Stimulated activated CD4-positive, alpha-beta T cell treated with anti-CD3 and anti-CD28 coated beads, Interleukin-1b, Interleukin-23, amount 100 ng/mL, for 4 hours (primary cell): ENCODE data around the gene CP.
"Not testable (repeated sequence)": the region's sequence is repeated elsewhere in the genome, so short reads cannot be mapped to it uniquely, and the experiment has no call there.

Experiments used
- DNase-seq, 2 donors: peaks; one replicate each; pipeline ENCODE4 v3.0.0-alpha.2; 2020; ENCODE audit warnings: low read depth in 2 of 2

CP gene

DNA sequence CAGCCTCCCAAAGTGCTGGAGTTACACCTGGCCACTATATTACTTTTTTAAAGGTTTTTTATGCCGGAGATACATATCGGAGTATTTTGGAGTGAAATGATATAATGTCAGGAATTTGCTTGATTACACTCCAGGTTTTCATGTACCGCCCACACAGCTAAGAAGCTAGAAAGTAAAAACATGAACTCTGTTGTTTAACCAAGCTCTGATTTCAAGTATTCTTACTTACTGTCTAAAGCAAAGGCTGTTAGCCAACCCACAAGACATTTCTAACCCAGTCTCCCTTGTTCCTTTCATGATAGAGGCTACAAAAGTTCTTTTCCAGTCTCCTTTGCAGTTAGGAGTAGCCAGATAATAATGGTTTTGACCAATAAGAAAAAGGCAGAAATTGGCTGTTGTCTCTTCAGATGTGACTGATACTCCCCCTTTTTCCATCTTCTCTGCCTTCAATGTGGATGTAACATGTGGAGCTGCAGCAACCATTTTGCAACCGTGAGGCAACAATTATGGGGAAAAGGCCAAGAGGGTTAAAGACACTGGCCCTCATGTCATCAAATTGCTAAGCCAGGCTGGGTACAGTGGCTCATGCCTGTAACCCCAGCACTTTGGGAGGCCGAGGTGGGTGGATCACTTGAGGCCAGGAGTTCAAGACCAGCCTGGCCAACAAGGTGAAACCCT, 6.1 kb upstream of the CP start:
- no peak for DNase-seq

DNA sequence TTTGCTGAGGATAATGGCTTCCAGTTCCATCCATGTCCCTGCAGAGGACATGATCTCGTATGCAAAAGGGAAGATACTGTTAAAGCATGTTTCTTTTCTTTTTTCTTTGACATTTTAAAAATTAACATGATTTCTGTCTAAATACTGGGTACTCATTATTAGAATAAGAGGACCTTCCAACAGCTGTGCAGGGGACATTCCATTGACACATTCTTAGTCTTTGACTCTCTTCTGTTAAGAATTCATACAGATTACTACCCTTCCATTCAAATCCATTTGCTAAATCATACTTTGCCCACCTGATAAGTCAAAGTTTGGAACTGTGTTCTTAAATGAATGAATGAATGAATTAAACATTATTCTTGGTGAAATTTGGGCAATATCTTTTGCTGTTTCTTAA, 5.1 kb upstream of the CP start:
- no peak for DNase-seq

DNA sequence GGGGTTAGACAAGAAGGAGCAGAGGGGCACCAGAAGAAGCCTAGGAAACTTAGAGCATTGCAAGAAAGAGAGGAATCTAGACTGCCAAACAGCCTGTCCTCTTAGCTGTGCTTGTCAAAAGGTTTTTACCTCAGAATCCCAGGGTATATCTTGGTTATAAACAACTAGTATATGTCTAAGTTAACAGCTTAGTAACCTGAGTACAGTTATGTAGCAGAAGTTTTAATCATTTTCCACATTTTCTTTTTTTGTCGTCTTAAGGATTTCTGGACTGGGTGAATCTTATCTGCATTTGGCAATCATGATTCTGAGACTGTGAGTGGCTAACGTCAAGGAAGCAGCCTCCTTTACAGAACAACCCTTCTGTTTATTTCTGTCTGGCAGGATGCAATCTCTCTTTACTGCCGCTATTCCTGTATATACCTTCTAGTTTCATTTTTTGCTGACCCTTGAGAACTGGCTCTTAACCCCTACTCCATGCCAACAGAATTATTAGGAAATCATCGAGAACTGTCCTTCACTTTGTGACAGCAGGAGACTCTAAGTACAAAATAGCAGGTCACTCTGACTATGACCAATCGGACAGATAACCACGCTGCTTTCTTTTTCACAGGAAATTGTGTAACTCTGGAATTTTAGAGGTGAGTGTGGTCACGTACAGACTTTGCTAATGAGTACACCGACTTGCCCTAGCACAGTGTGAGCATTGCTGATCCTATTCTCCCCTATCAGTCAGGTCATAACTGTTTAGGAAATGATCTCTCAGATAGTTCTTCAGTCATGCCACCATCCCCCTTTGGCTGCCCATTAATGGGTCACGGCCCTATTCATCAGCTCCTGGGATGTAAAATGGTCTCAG, 3.3 kb upstream of the CP start:
- peak in 1 of 2 donors; percentile 5 for DNase-seq

DNA sequence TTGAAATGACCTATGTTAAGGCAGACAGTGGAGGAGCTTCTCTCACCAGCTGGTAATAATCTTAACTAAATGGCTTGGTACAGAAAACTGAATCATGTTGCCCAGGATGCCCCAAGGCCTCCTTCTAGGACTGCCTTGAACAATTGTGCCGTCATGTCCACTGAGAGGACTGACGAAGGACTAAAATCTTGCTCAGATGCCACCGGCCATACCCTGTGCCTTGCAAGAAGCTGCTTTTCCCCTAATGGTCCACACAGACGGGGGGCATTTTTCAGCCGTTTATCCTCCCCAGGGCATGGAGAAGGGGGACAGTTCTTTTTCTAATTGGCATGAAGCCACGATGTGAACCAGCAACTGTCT, 1.8 kb upstream of the CP start:
- DNase-seq: no peak

DNA sequence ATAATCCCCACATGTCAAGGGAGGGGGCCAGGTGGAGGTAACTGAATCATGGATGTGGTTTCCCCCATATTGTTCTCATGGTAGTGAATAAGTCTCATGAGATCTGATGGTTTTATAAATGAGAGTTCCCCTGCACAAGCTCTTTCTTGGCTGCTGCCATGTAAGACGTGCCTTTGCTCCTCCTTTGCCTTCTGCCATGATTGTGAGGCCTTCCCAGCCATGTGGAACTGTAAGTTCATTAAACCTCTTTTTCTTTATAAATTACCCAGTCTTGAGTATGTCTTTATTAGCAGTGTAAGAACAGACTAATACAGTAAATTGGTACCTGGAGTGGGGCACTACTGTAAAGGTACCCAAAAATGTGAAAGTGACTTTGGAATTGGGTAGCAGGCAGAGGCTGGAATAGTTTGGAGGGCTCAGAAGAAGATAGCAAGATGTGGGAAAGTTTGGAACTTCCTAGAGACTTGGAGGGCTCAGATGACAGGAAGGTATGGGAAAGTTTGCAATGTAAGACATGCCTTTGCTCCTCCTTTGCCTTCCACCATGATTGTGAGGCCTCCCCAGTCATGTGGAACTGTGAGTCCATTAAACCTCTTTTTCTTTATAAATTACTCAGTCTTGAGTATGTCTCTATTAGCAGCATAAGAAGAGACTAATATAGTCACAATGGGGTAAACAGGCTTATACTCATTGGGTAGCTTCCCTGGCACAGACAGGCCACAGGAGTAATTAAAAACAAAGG, 2.1 kb downstream of the CP start:
- not testable (repeated sequence) for DNase-seq

DNA sequence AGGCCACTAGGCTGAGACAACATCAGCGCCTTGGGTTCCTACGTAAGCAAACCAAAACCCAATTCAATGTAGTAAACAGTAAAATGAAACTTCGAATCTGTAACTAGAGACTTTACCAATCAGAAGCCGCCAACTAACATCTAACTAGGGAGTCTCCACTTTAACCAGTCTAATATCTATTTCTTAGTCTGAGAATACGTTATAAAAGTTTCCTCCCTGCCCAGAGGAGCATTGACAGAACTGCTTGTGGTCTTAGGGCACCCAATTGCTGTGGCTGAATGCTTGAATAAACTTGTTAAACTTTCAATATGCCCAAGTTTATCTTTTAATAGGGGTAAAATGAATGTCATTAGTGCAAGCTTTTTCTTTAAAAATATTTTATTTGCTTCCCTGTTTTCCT, 4.3 kb downstream of the CP start:
- no peak for DNase-seq

DNA sequence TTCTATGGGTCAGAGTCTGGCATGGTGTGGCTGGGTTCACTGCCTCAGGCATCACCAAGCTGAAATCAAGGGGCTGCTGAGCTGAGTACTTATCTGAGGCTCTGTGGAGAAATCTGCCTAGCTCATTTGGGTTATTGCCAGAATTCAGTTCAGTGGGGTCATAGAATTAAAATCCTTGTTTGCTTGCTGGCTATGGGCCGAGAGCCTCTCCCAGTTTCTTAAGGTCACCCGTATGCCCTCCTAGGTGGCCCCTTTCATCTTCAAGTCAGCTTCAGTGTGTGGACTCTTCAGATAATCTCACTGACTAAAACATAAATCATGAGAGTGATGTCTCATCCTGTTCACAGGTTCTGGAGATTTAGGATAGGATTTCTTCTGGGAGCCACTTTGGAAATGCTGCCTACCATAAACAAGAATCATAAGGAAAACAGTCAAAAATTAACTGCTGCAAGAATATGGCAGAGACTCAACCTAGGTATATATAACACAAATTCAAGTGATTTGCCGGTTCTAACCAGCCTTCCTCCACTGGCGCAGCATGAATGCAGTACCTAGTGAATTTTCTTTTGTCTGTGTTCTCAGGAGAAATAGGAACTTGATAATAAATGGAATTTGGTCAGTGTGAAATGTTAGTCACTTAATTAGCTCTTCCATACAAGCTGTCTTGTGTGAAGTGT, 5.3 kb downstream of the CP start:
- no peak for DNase-seq

DNA sequence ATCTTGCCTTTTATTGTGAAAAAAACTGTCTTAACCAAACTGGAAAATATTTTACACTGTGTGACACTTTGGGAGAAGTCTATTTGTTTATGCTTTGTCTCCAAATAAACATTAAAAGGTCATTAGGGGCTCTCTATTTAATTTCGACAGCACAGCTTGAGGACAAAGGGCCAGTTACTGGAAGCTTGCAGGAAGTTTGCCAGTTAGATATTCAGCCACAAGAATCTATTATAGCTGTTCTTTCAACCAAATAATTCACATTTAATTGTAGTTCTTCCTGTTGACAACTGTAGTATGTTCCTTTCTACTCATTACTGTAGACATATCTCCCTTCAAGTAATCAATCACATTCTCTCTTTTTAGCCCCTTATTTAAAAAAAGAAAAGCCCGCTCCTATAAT, 6.1 kb downstream of the CP start:
- no peak for DNase-seq

DNA sequence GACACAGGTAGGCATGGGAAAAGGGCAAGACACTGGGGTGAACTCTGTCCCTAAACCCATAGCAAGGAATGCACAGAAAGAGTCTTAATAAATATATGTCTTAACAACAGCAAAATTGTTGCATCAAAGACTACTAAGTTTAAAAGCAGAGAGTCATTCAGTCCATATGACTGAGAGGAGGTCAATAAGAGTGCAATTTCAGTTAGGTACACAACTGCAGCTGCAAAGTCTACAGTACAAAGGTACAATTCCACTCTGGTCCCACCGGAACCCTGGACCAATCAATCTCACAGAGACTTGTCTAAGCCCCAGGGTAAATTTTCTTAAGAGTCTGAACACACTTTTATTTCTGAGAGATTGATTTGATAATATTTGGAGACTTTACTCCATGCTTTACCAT, 6.9 kb downstream of the CP start:
- no peak for DNase-seq

DNA sequence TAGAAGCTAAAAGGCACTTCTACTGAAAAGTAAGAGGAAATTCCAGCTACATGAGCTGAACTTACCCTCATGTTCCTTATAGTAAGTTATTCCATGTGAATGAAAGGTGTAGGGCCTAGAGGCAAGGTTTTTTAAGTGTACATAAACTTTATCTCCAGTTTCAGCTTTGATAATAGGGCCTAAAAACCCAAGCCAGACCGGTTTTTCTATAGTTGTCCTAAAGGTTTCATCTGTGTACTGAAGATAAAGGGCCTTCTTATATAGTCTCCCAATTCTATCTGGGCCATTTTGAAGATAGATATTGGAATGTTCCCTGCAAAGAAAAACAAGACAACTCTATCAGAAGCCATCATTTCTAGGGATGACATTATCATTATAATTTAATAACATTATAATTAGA, 9.2 kb downstream of the CP start:
- no peak for DNase-seq

DNA sequence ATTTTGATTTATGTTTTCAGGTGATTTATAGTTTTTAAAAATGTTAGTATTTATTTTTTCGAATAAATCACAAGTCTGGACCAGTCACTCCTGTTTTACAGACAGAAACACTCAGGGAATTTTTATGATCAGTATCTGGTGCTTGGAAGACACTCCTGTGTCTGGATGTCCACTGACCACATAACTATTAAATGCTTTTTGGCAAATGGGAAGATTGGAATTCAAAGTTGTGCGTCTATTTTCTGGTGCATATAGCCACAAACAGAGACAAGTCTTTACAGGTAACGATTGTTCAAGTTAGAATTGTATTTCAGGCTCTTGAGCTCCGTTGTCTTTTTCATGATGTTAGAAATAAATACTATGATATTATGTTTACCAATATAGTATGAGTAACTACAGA, 12.2 kb downstream of the CP start:
- no peak for DNase-seq

DNA sequence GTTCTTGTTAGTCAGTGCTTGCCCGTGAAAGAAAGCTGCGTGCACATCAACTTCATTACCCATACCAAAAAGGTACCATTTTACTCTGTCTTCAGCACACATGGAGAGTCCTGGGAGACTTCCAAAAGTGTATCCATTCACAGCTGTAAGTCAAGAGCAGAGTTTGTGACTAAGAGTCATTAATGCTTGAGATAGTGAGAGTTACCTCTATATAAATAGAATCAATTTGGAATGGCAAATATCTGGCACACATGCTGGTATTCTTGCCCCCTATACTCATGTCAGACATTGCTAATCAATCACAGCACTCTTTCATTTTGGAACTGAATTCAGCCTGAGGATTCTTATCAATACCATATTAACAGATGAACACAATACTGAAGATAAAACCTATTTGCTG, 14.2 kb downstream of the CP start:
- no peak for DNase-seq

DNA sequence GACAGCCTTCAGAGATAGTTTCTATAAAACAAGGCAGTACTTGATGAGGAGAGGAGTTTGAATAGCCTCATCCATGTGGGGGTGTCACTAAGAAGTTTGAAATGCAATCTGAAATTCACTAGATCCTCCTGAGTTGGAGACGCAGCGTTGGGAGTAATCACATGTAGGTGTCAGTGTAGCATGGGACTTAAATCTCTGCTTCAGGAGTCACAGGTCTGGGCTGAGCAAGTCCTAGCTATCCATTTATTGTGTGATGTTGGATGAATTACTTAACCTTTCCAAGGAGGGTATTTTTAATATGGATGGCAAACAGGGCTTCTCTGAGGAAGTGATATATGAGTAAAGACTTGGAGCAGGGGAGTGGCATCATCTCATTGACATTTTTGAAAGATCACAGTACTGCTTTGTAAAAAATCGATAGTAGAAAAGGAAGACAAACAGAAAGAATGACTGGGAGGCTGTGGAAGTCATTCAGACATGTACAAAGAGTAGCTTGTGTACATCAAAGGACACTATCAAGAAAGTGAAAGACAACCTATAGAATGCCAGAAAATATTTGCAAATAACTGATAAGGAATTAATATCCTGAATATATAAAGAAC, 17.1 kb downstream of the CP start:
- DNase-seq: no peak

DNA sequence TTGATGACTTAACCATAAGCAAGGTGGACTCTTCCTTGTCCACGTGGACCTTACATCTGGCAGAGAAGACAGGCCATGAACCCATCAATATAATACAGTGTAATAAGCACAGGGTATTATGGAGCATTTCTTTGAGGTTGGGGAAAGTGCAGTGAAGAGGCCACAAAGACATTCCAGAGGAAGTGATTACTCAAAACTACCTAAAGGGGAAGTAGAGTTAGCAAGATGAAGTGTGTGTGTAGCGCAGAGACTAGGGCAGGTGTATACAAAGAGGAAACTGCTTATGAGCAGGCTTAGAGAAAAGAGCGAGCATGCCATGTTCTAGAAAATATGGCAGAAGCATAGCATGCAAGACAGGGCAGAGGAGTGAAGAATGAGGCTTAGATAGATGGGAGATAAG, 17.9 kb downstream of the CP start:
- no peak for DNase-seq

DNA sequence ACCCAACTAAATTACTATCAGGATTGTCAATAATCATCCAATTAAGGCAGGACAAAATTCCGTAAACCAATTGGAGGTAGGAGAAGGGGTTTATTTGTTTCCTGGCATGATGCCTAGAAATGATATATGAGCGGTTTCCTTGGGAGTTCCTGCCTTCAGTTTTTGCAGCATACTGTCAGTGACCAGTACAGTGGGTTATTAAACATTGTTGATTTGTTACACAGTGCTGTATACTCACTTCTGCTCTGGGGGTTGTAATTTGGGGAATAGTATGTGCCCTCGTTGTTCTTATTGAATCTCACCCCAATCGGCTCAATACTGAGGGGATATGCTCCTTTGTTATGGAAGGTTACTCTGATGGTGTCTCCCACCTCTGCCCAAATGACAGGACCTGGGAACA, 22.2 kb downstream of the CP start:
- no peak for DNase-seq

DNA sequence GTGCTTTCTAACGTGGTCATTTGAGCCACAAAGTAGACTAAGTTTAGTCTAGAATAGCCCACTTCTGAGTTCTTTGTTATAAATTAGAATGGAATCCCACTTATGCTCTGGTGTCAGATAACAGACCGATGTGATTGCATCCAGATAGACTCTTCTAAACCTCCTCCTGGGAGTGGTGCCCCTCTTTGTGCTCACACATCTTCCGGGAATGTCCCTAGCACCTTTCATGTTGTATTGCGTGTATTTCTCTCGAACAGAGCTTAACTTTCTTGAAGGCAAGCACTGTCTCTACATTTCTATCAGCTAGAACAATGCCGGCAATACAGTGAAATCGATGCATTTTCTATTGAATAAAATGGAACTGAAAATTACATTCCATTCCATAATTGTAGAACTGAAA, 23.0 kb downstream of the CP start:
- no peak for DNase-seq

DNA sequence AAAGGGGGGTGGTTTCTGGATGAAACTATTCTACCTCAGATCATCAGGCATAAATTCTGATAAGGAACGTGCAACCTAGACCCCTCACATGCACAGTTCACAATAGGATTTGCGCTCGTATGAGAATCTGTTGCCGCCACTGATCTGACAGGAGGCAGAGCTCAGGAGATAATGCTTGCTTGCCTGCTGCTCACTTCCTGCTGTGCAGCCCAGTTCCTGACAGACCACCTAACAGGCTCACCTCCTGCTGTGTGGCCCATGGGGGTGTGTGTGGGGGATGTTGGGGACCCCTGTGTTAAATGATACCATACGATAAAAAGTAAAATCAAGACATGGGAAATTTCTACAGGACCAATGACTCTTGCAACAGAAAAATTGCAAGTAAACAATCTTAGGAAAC, 24.0 kb downstream of the CP start:
- DNase-seq: no peak

DNA sequence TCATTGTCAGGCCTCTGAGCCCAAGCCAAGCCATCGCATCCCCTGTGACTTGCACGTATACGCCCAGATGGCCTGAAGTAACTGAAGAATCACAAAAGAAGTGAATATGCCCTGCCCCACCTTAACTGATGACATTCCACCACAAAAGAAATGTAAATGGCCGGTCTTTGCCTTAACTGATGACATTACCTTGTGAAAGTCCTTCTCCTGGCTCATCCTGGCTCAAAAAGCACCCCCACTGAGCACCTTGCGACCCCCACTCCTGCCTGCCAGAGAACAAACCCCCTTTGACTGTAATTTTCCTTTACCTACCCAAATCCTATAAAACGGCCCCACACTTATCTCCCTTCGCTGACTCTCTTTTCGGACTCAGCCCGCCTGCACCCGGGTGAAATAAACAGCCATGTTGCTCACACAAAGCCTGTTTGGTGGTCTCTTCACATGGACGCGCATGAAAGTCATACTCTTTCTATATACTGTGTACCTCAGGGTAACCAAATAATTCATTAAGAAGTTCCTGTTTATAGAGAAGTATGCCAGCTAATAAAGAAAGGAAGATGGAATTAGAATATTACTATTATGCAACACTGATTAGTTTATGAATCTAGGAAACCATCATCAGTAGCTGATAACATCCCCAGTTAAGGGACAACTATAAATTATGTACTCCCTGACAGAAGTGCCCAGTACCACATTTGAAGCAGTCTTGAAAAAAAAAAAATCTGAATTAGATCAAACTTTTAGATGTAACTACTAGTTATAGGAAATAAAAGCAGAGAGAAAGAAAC, 24.6 kb downstream of the CP start:
- DNase-seq: not testable (repeated sequence)

DNA sequence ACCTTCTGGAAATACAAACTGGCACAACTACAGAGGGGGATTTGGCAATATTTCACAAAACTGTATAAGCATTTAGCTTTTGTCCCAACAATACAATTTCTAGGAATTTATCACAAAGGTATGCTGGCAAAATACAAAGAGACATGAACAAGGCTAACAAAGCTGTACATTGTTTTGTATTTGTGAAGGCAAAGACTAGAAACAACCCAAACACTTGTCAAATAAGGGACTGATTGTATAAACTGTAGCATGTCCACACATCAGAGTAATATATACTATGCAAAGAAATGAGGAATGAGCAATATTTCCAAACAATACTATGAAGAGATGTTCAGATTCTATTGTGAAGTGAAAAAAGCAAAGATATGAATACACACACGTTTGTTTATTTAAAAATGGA, 26.4 kb downstream of the CP start:
- DNase-seq: no peak

DNA sequence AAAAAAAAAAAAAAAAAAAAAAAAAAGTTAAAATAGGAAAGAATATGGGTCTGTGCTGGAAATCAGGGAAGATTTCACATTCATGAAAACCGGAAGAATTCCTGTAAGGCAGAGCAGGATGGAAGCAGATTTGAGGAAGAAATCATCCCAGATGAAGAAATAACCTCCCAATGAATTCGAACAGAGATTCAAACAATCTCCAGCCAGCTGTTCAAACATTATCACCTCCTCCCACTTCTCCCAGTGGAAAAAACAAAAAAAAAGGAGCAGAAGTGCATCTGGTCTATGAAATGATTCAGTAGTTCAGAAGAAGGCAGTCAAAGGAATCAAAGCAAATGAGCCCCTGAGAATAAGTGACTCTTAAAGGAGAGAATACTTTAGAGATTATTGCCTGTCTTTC, 33.1 kb downstream of the CP start:
- no peak for DNase-seq

DNA sequence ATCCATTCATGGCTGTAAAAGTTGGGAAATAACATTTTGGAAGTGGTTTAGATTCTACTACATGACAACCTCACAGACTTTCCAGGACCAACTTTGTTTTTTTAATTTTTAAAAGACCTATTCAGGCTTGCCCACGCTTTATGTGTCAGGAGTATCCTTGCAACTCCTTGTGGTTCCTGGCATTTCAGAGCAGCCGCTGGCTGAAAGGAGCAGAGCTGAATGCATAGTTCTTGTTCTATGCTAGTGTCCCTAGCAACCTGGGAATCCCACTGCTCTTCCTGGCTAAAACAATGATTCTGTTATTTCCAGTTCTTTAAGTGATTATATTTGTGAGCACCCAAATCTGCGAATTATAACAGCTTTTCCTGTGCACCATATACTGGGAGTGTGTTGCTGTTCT, 34.9 kb downstream of the CP start:
- no peak for DNase-seq
